Retina (tissue), 1 donor: ENCODE results near the gene HOXC6.

Source experiments
- DNase-seq: peaks from one replicate; pipeline ENCODE4 v3.0.0-alpha.2; 2016

HOXC6 gene

GRCh38 chr12:54016478-54016964 is 11.7 kb upstream of the HOXC6 start:
- DNase-seq: no peak

- no peak for DNase-seq
These were observed 11.0 kb upstream of the HOXC6 start for GRCh38 chr12:54017027-54017788.

DNA sequence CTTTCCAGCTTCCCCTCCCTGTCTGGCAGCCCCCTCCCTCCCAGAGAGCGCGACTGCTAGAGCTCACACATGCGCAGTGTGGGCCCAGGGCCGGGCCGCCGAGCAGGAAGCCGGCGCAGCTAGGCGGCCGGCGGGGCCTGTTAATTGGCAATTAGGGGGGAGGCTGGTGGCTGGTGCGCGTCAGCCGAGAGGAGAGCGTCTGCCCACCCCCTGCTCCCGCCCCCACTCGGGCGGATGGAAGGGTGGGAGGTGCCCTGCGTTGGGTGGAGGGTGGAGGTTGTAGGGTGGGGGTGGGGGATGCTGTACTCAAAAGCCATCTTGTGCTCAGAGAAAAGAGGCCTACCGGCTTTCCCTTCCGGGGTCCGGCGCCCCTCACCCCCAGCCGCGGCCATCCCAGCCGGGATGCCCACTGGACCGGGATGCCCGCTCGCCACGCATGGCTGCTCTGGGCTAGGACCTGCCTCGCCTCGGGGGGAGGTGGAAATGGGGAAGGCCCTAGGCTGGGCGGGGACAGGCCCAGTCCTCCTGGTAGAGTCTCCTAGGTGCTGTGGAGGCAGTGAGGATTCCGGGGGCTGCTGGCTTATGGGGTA is 10.3 kb upstream of the HOXC6 start:
- DNase-seq: peak; percentile 79

DNA sequence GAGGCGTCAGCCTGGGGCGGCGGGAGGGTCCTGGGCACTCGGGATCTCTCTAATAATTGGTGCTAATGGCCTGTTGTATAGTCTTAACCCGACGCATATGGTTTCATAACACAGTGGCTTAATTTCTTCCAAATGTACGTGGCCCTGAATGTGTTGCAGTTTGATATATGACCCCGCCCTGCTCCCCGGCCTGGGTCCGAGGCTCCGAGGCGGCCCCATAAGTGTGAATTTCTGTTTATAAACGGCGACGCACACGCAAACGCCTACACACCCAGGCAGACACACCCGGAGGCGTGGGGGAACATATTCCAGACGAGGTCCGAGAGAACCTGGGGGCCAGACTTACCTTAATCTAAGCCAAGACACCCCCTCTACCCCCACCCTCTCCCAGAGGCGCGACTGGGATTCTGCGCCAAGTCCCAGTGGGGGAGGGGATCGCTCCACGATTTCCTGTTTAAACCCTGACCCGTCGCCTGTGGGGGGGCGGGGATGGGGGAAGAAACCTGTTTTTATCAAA is 9.7 kb upstream of the HOXC6 start:
- no peak for DNase-seq

DNA sequence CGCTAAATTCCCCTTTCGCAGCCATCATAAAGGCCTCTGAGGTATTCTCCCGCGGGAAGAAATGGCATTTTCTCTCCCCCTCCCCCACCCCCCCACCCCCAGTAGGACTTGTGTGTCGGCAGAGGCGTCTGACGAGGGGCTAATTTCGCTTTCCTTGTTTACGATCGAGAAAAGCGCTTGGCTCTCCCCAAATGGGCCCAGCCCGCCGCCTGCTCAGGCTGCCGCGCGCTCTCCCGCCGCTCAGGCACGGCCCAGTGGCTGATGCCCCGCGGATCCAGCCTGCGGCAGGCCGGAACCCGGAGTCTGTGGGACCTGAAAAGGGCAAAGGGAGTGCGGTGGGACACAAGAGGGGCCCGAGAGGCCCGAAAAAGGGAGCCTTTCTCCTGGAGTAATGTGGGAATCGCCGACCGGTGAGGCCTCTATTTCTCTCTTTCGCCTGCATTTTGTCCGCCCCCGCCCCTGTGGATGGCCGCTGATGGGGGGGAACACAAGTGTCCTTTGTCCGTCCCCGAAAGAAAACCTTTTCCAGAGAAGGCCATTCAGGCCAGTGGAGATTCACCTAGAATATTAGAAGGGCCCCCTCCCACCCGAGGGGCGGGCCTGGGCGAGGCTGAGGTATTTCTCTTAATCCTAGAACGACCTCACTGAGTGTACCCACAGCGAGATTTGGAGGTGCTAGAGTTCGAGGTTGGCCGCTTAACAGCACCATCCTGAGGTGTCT is 9.0 kb upstream of the HOXC6 start:
- DNase-seq: no peak

- no peak for DNase-seq
These were observed 8.2 kb upstream of the HOXC6 start for GRCh38 chr12:54019924-54020590.

DNA sequence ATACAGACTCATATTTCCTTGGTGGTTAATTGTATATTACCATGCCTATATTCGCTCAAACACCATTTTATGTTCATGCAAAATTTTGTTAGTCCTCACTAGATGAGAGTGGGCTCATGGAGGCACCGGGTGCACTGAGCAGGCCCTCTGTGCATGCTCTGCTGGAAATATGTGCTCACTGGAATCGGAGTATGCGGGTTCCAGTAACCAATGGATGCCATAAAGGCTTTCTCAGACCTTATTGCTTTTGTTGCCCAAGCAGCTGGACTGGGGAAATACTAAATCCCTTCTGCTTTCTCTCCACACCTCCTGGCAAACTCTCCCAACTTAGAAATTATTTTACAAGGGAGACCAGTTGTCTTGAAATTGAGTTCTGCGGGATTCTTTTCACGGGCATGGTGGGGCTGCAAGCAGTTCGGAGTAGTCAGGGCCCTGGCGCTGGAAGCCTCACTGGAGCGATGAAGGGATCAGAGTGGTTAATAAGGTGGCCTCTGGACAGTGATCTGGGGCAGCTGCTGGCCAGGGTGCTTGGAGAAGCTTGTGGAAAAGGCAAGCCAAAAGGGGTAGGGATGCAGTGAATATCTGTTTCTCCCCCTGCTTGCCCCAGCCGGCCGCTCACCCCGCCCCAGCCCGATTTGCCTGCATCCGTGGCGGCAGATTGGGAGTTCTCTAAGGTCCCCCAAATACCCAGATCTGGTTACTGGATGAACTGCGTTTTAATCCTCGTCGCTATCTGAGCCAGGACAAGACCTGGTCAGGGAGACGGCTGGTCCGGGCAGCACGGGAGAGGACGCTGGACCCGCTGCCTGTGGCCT is 7.4 kb upstream of the HOXC6 start:
- DNase-seq: no peak

GRCh38 chr12:54021432-54022013 is 6.7 kb upstream of the HOXC6 start:
- DNase-seq: no peak

GRCh38 chr12:54022960-54023884 is 5.0 kb upstream of the HOXC6 start:
- no peak for DNase-seq

DNA sequence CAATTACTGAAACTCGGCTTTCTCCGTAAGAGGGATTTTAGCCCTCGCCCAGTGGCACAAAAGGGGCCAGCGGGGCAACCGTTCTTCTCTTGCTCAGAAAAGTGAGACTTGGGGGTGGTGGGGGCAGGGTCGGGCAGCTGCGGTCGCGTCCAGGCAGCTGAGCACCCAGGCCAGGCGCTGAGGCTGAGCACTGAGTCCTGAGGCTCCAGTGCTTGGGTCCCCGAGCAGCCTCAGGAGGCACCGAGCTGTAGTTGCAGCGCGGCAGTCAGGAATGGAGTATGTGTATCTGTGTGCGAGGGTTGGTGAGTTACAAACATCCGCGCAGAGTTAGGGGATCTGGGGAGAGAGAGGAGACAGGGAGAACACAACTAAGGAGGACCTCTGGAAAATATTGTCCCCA is 4.1 kb upstream of the HOXC6 start:
- no peak for DNase-seq

DNA sequence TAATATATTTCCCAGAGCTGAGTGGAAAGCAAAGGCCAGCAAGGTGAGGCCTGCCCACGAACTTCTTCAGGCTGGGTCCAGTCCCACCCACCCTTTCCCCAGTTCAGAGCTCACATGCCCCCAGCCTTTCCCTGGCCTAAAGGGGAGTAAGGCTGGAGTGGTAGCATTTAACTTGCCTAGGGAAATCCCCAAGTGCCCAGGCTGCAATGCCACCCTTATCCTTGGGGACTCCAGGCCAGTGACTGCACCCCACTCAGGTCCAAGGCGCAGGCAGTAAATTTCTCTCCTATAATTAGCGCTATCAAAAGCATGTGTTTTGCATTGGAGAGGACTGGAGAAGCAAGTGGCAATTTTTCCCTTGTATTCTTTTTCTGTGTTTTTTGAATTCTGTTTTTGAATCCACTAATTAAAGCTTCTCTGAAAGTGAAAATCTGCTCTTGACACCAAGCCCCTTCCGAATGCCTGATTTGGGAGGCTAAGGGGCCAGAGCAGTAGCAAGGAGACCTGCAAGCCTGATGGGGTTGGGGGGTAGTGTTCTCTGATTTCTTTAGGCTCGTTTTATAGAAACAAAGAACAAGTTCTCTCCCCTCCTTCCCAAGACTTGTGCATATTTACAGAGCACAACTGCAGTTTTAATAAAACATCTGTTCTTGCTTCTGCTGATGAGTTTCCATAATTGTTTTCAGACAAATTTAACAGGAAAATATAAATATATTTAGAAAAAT is 3.5 kb upstream of the HOXC6 start:
- DNase-seq: no peak

- no peak for DNase-seq
These were observed 2.5 kb upstream of the HOXC6 start for GRCh38 chr12:54025499-54026405.

GRCh38 chr12:54026640-54027441 is 1.4 kb upstream of the HOXC6 start:
- no peak for DNase-seq

- DNase-seq: no peak
These were observed 826 bp upstream of the HOXC6 start for GRCh38 chr12:54027442-54027786.

GRCh38 chr12:54029529-54030441 is 1.5 kb downstream of the HOXC6 start:
- DNase-seq: no peak

DNA sequence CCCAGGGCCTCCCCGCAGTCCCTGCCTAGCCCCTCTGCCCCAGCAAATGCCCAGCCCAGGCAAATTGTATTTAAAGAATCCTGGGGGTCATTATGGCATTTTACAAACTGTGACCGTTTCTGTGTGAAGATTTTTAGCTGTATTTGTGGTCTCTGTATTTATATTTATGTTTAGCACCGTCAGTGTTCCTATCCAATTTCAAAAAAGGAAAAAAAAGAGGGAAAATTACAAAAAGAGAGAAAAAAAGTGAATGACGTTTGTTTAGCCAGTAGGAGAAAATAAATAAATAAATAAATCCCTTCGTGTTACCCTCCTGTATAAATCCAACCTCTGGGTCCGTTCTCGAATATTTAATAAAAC is 2.2 kb downstream of the HOXC6 start:
- DNase-seq: no peak

DNA sequence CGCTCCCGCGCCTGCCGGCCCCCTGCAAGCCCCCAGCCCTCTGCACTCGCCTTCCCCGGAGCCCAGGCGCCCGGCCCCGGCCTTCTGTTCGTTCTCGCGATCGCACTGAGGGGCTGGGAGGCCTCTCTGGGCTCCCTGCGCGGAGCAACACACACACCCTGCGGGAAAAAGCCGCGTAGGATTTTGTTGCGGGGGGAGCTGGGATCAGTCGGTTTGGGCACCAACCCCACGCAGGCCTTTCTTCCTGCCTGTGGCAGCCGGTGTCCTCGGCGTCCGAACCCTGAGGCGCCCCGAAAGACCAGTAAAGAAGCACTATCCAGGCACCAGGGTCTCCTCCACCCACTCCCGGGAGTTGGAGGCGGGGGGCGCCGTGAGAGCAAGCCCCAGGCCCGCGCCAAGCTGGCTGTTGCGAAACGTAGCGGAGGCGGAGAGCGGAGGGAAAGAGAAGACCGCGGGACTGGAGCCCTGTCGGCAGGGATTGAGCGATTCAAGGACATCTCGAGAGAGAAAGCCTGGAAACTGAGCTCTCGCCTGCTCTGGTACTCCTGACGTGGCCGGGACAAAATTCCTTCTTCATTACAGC is 2.7 kb downstream of the HOXC6 start:
- no peak for DNase-seq
